ENCODE results near the gene ZBTB45. TPM values are rescaled to one million over a fixed set of nuclear protein-coding genes. Genes with fewer than 3 reads are reported as not detected.
A peak's percentile ranks its signal among the peaks of the same experiment; 100 is the strongest.

ZBTB45 gene
- total RNA-seq, 1 experiment from 2014 or later: 19.6 TPM

Small RNAs within 50 kb of the gene (microRNA-seq; reads per million reads assigned to microRNA genes)
- 15.1 reads per million, percentile 40 among the genes with 10 or more reads in this experiment for gene MIR6807

Other genes starting within 250 kb of the ZBTB45 start
- 12.1 and 12.8 TPM in 2 replicates for gene ZNF8, start 240.9 kb downstream of the ZBTB45 start, total RNA-seq (2022)
- 68.4 and 70.8 TPM in 2 replicates for gene ERVK3-1, start 214.4 kb downstream of the ZBTB45 start, total RNA-seq (2022)
- 4.6 TPM in 2 replicates for gene ZSCAN22, start 192.8 kb downstream of the ZBTB45 start, total RNA-seq (2022)
- gene A1BG, start 166.3 kb downstream of the ZBTB45 start, total RNA-seq (2022): not detected in 2 replicates
- 2.4 and 3.1 TPM in 2 replicates for gene ZNF497, start 157.1 kb downstream of the ZBTB45 start, total RNA-seq (2022)
- gene ZNF837, start 138.8 kb downstream of the ZBTB45 start, total RNA-seq (2022): 0.47 and 0.81 TPM in 2 replicates
- 971 and 1,079 TPM in 2 replicates for gene RPS5, start 132.5 kb downstream of the ZBTB45 start, total RNA-seq (2022)
- 0.51 and 0.61 TPM in 2 replicates for gene RNF225, start 124.2 kb downstream of the ZBTB45 start, total RNA-seq (2022)
- gene ZNF584, start 111.2 kb downstream of the ZBTB45 start, total RNA-seq (2022): 21.8 and 23.4 TPM in 2 replicates
- not detected in 2 replicates for gene ZNF132, start 79.7 kb downstream of the ZBTB45 start, total RNA-seq (2022)
- 12.0 and 13.7 TPM in 2 replicates for gene ZNF324B, start 68.2 kb downstream of the ZBTB45 start, total RNA-seq (2022)
- gene ZNF324, start 52.7 kb downstream of the ZBTB45 start, total RNA-seq (2022): 16.9 and 18.2 TPM in 2 replicates
- gene ZNF446, start 43.5 kb downstream of the ZBTB45 start, total RNA-seq (2022): 12.7 and 13.9 TPM in 2 replicates
- 3.7 and 5.8 TPM in 2 replicates for gene SLC27A5, start 7.8 kb downstream of the ZBTB45 start, total RNA-seq (2022)
- gene TRIM28, start 24.3 kb upstream of the ZBTB45 start, total RNA-seq (2022): 558 and 582 TPM in 2 replicates
- 168 TPM in 2 replicates for gene CHMP2A, start 35.3 kb upstream of the ZBTB45 start, total RNA-seq (2022)
- gene UBE2M, start 38.8 kb upstream of the ZBTB45 start, total RNA-seq (2022): 123 and 131 TPM in 2 replicates
- gene MZF1, start 53.5 kb upstream of the ZBTB45 start, total RNA-seq (2022): 31.8 and 33.5 TPM in 2 replicates